Keratinocyte (primary cell): ENCODE measurements around the gene RAPGEF4. TPM values are rescaled to one million over a fixed set of nuclear protein-coding genes. Genes with fewer than 3 reads are reported as not detected.

Experiments
- DNase-seq: peaks from one replicate; pipeline ENCODE4 v3.0.0-alpha.2; 2011; ENCODE audit warnings: low read depth, missing footprints, low spot score
- FAIRE-seq: peaks from 2 replicates; lab custom pipeline; 2011; peaks lifted over from hg19 to GRCh38; lab: Jason Lieb, UNC
- H2AFZ ChIP-seq: 2 replicates; pipeline ENCODE4 v1.6.0; 2012; ENCODE audit warnings: low read length, control low read depth, inconsistent platforms; ENCODE audit not compliant: control insufficient read depth
- H3K27ac ChIP-seq: 2 replicates; pipeline ENCODE4 v1.5.1; 2011; ENCODE audit warnings: low read length; ENCODE audit not compliant: control insufficient read depth, insufficient read depth
- H3K27me3 ChIP-seq: 3 replicates; pipeline ENCODE4 v1.6.0; 2011; ENCODE audit warnings: low read length; ENCODE audit not compliant: control insufficient read depth, insufficient read depth; ENCODE audit errors: extremely low read depth
- H3K36me3 ChIP-seq, 2 experiments: 2 replicates in 1 of 2; 3 replicates in 1 of 2; pipeline ENCODE4 v1.5.1; 2011; ENCODE audit warnings: low read length in 2 of 2, mild to moderate bottlenecking in 1 of 2; ENCODE audit not compliant: control insufficient read depth in 2 of 2, insufficient read depth in 2 of 2; ENCODE audit errors: extremely low read depth in 1 of 2
- H3K4me1 ChIP-seq: 3 replicates; pipeline ENCODE4 v1.5.1; 2011; ENCODE audit warnings: low read length; ENCODE audit not compliant: control insufficient read depth, insufficient read depth; ENCODE audit errors: extremely low read depth
- H3K4me2 ChIP-seq: 3 replicates; pipeline ENCODE4 v1.6.0; 2011; ENCODE audit warnings: low read depth, low read length; ENCODE audit not compliant: control insufficient read depth, insufficient read depth; ENCODE audit errors: extremely low read depth
- H3K4me3 ChIP-seq, 3 experiments: fragments of 200-600 bp in 1 of 3; sonication (generic) in 1 of 3; 2 replicates in 2 of 3; 3 replicates in 1 of 3; pipeline ENCODE4 v1.5.1; 2011 to 2016; ENCODE audit warnings: low read length in 3 of 3, mild to moderate bottlenecking in 3 of 3, control low read depth in 2 of 3, inconsistent platforms in 1 of 3, low read depth in 1 of 3, mixed read lengths in 1 of 3, mixed run types in 1 of 3, moderate library complexity in 1 of 3; ENCODE audit not compliant: control insufficient read depth in 2 of 3, insufficient read depth in 2 of 3; ENCODE audit errors: extremely low read depth in 1 of 3
- H3K79me2 ChIP-seq: 2 replicates; pipeline ENCODE4 v1.6.0; 2012; ENCODE audit warnings: low read length; ENCODE audit not compliant: control insufficient read depth, insufficient read depth
- H3K9ac ChIP-seq: 3 replicates; pipeline ENCODE4 v1.6.0; 2011; ENCODE audit warnings: low read length; ENCODE audit not compliant: control insufficient read depth, insufficient read depth; ENCODE audit errors: extremely low read depth
- H3K9me1 ChIP-seq: 3 replicates; pipeline ENCODE4 v1.6.0; 2011; ENCODE audit warnings: low read length; ENCODE audit not compliant: control insufficient read depth, insufficient read depth; ENCODE audit errors: extremely low read depth
- H3K9me3 ChIP-seq: 2 replicates; pipeline ENCODE4 v1.5.1; 2012; ENCODE audit warnings: low read depth, low read length; ENCODE audit not compliant: control insufficient read depth
- H4K20me1 ChIP-seq: 3 replicates; pipeline ENCODE4 v1.6.0; 2011; ENCODE audit warnings: low read length; ENCODE audit not compliant: control insufficient read depth, insufficient read depth; ENCODE audit errors: extremely low read depth
- EZH2 ChIP-seq: IDR thresholded peaks from one replicate; pipeline ENCODE4 v1.6.1; 2012; ENCODE audit warnings: inconsistent platforms, mild to moderate bottlenecking, low read length, moderate library complexity
- dilution Hi-C: fragments of 300-500 bp; cut with MboI; formaldehyde crosslinking; loops from one replicate; pipeline ENCODE4 v1.7.0; 2020; ENCODE audit warnings: low sequenced_read_pairs; ENCODE audit not compliant: extremely low pct_ligation_motif_present
- polyA plus RNA-seq, 5 experiments: library from polyadenylated mRNA; depleted of rRNA in 3 of 5; stranded (reverse) in 3 of 5; stranded (forward) in 1 of 5; unstranded in 1 of 5; fragments of >200 nt; gene quantifications; 1 replicate in 1 of 5; 2 replicates in 3 of 5; 3 replicates in 1 of 5; pipeline versions ENCODE4 v1.2.1 to v1.2.3, GENCODE V29; 2011 to 2012; ENCODE audit warnings: missing spikeins in 2 of 5, low read depth in 1 of 5, low replicate concordance in 1 of 5
- TF ChIP-seq, protein P1 (sequence below), 3 experiments: IDR thresholded peaks in 1 of 3; conservative IDR thresholded peaks in 1 of 3; optimal IDR thresholded peaks in 1 of 3; 2 replicates in 2 of 3; 3 replicates in 1 of 3; pipeline versions ENCODE3 to v1.5.1; 2011; ENCODE audit warnings: low read length in 3 of 3, mild to moderate bottlenecking in 3 of 3, moderate library complexity in 2 of 3, control low read depth in 1 of 3, inconsistent platforms in 1 of 3; ENCODE audit not compliant: insufficient read depth in 2 of 3; ENCODE audit errors: extremely low read depth in 1 of 3

The RAPGEF4 gene
- polyA plus RNA-seq, 1 donor (not counting 4 experiments of a cell fraction or from before 2014, with no cell fraction given), result 1.6 TPM

DNA sequence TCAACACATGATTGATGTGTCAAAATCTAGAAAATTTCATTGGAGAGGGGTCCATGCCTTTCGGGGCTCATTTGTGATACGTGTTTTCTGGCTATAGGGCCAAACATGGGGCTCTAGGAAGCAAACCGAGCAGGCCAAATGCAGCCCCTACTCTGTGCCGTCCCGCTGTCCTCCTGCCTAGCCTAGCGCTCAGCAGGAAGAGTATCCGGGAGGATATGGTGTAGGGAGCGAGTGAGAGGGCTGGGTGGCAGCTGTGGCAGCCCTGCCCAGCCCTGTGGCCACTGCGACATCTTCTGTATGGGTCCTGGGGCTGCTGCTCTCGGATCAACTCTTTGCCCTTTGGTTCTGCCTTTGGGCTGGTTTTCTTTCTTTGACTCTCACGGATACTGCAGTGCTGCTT is 219.9 kb downstream of the RAPGEF4 start:
- Histone ChIP-seq H3K27me3 (no peaks in the 10 kb centered on the region), H3K79me2 (no peaks in the 10 kb centered on the region), H3K4me3 (no peak overlapping the region), H3K27ac (no peak overlapping the region), H3K4me1 (peaks cover 13% of the 10 kb centered on the region), H3K36me3 (no peaks in the 10 kb centered on the region), H4K20me1 (no peaks in the 10 kb centered on the region), H3K4me2 (no peak overlapping the region), H3K9me3 (no peaks in the 10 kb centered on the region), H3K9ac (no peak overlapping the region), H2AFZ (no peak overlapping the region), H3K9me1 (no peaks in the 10 kb centered on the region)
- FAIRE-seq (no peak), DNase-seq (no peak)
- TF ChIP-seq, protein P1, sequence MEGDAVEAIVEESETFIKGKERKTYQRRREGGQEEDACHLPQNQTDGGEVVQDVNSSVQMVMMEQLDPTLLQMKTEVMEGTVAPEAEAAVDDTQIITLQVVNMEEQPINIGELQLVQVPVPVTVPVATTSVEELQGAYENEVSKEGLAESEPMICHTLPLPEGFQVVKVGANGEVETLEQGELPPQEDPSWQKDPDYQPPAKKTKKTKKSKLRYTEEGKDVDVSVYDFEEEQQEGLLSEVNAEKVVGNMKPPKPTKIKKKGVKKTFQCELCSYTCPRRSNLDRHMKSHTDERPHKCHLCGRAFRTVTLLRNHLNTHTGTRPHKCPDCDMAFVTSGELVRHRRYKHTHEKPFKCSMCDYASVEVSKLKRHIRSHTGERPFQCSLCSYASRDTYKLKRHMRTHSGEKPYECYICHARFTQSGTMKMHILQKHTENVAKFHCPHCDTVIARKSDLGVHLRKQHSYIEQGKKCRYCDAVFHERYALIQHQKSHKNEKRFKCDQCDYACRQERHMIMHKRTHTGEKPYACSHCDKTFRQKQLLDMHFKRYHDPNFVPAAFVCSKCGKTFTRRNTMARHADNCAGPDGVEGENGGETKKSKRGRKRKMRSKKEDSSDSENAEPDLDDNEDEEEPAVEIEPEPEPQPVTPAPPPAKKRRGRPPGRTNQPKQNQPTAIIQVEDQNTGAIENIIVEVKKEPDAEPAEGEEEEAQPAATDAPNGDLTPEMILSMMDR (optimal IDR thresholded peaks at IDR 0.05 in 1 of 3, IDR thresholded peaks at IDR 0.05 in 1 of 3, conservative IDR thresholded peaks at IDR 0.05 in 1 of 3; ENCODE audit: extremely low read depth in 1 of 3, insufficient read depth in 2 of 3, low read length in 3 of 3), result no peak
- TF ChIP-seq EZH2, result no peak
- dilution Hi-C loops, result no loop called here

GRCh38 chr2:172957734-172958133 is 222.1 kb downstream of the RAPGEF4 start:
- FAIRE-seq (no peak), DNase-seq (no peak)
- Histone ChIP-seq H3K4me2 (no peak overlapping the region), H3K27ac (no peak overlapping the region), H3K4me3 (no peak overlapping the region), H2AFZ (no peak overlapping the region), H3K4me1 (peaks cover 21% of the 10 kb centered on the region), H3K9me1 (no peaks in the 10 kb centered on the region), H3K9ac (no peak overlapping the region), H4K20me1 (no peaks in the 10 kb centered on the region), H3K79me2 (no peaks in the 10 kb centered on the region), H3K9me3 (no peaks in the 10 kb centered on the region), H3K27me3 (no peaks in the 10 kb centered on the region), H3K36me3 (no peaks in the 10 kb centered on the region)
- TF ChIP-seq, protein P1 (optimal IDR thresholded peaks at IDR 0.05 in 1 of 3, IDR thresholded peaks at IDR 0.05 in 1 of 3, conservative IDR thresholded peaks at IDR 0.05 in 1 of 3; ENCODE audit: extremely low read depth in 1 of 3, insufficient read depth in 2 of 3, low read length in 3 of 3), result no peak
- dilution Hi-C loops, result no loop called here
